Keratinocyte (primary cell): ENCODE data around the gene MTRF1. TPM values are rescaled to one million over a fixed set of nuclear protein-coding genes. Genes with fewer than 3 reads are reported as not detected.

Experiments
- DNase-seq: peaks from one replicate; pipeline ENCODE4 v3.0.0-alpha.2; 2011; ENCODE audit warnings: low read depth, missing footprints, low spot score
- FAIRE-seq: peaks from 2 replicates; lab custom pipeline; 2011; peaks lifted over from hg19 to GRCh38; lab: Jason Lieb, UNC
- H2AFZ ChIP-seq: 2 replicates; pipeline ENCODE4 v1.6.0; 2012; ENCODE audit warnings: low read length, control low read depth, inconsistent platforms; ENCODE audit not compliant: control insufficient read depth
- H3K27ac ChIP-seq: 2 replicates; pipeline ENCODE4 v1.5.1; 2011; ENCODE audit warnings: low read length; ENCODE audit not compliant: control insufficient read depth, insufficient read depth
- H3K27me3 ChIP-seq: 3 replicates; pipeline ENCODE4 v1.6.0; 2011; ENCODE audit warnings: low read length; ENCODE audit not compliant: control insufficient read depth, insufficient read depth; ENCODE audit errors: extremely low read depth
- H3K36me3 ChIP-seq, 2 experiments: 2 replicates in 1 of 2; 3 replicates in 1 of 2; pipeline ENCODE4 v1.5.1; 2011; ENCODE audit warnings: low read length in 2 of 2, mild to moderate bottlenecking in 1 of 2; ENCODE audit not compliant: control insufficient read depth in 2 of 2, insufficient read depth in 2 of 2; ENCODE audit errors: extremely low read depth in 1 of 2
- H3K4me1 ChIP-seq: 3 replicates; pipeline ENCODE4 v1.5.1; 2011; ENCODE audit warnings: low read length; ENCODE audit not compliant: control insufficient read depth, insufficient read depth; ENCODE audit errors: extremely low read depth
- H3K4me2 ChIP-seq: 3 replicates; pipeline ENCODE4 v1.6.0; 2011; ENCODE audit warnings: low read depth, low read length; ENCODE audit not compliant: control insufficient read depth, insufficient read depth; ENCODE audit errors: extremely low read depth
- H3K4me3 ChIP-seq, 3 experiments: fragments of 200-600 bp in 1 of 3; sonication (generic) in 1 of 3; 2 replicates in 2 of 3; 3 replicates in 1 of 3; pipeline ENCODE4 v1.5.1; 2011 to 2016; ENCODE audit warnings: low read length in 3 of 3, mild to moderate bottlenecking in 3 of 3, control low read depth in 2 of 3, inconsistent platforms in 1 of 3, low read depth in 1 of 3, mixed read lengths in 1 of 3, mixed run types in 1 of 3, moderate library complexity in 1 of 3; ENCODE audit not compliant: control insufficient read depth in 2 of 3, insufficient read depth in 2 of 3; ENCODE audit errors: extremely low read depth in 1 of 3
- H3K79me2 ChIP-seq: 2 replicates; pipeline ENCODE4 v1.6.0; 2012; ENCODE audit warnings: low read length; ENCODE audit not compliant: control insufficient read depth, insufficient read depth
- H3K9ac ChIP-seq: 3 replicates; pipeline ENCODE4 v1.6.0; 2011; ENCODE audit warnings: low read length; ENCODE audit not compliant: control insufficient read depth, insufficient read depth; ENCODE audit errors: extremely low read depth
- H3K9me1 ChIP-seq: 3 replicates; pipeline ENCODE4 v1.6.0; 2011; ENCODE audit warnings: low read length; ENCODE audit not compliant: control insufficient read depth, insufficient read depth; ENCODE audit errors: extremely low read depth
- H3K9me3 ChIP-seq: 2 replicates; pipeline ENCODE4 v1.5.1; 2012; ENCODE audit warnings: low read depth, low read length; ENCODE audit not compliant: control insufficient read depth
- H4K20me1 ChIP-seq: 3 replicates; pipeline ENCODE4 v1.6.0; 2011; ENCODE audit warnings: low read length; ENCODE audit not compliant: control insufficient read depth, insufficient read depth; ENCODE audit errors: extremely low read depth
- CTCF ChIP-seq, 3 experiments: IDR thresholded peaks in 1 of 3; conservative IDR thresholded peaks in 1 of 3; optimal IDR thresholded peaks in 1 of 3; 2 replicates in 2 of 3; 3 replicates in 1 of 3; pipeline versions ENCODE3 to v1.5.1; 2011; ENCODE audit warnings: low read length in 3 of 3, mild to moderate bottlenecking in 3 of 3, moderate library complexity in 2 of 3, control low read depth in 1 of 3, inconsistent platforms in 1 of 3; ENCODE audit not compliant: insufficient read depth in 2 of 3; ENCODE audit errors: extremely low read depth in 1 of 3
- EZH2 ChIP-seq: IDR thresholded peaks from one replicate; pipeline ENCODE4 v1.6.1; 2012; ENCODE audit warnings: inconsistent platforms, mild to moderate bottlenecking, low read length, moderate library complexity
- dilution Hi-C: fragments of 300-500 bp; cut with MboI; formaldehyde crosslinking; loops from one replicate; pipeline ENCODE4 v1.7.0; 2020; ENCODE audit warnings: low sequenced_read_pairs; ENCODE audit not compliant: extremely low pct_ligation_motif_present
- polyA minus RNA-seq, 3 experiments: library from RNA; depleted of rRNA, polyadenylated mRNA; stranded (reverse); fragments of >200 nt; gene quantifications; 1 replicate in 1 of 3; 2 replicates in 1 of 3; 3 replicates in 1 of 3; pipeline ENCODE4 v1.2.3, GENCODE V29; 2011
- polyA plus RNA-seq, 5 experiments: library from polyadenylated mRNA; depleted of rRNA in 3 of 5; stranded (reverse) in 3 of 5; stranded (forward) in 1 of 5; unstranded in 1 of 5; fragments of >200 nt; gene quantifications; 1 replicate in 1 of 5; 2 replicates in 3 of 5; 3 replicates in 1 of 5; pipeline versions ENCODE4 v1.2.1 to v1.2.3, GENCODE V29; 2011 to 2012; ENCODE audit warnings: missing spikeins in 2 of 5, low read depth in 1 of 5, low replicate concordance in 1 of 5

The MTRF1 gene
- polyA plus RNA-seq (9.1 to 16.9 TPM (median 12.1 TPM) in 3 replicates), polyA minus RNA-seq (1.1 to 11.7 TPM (median 6.0 TPM) in 3 replicates)
- 8.7 TPM for polyA plus RNA-seq (2011; ENCODE audit: low read depth)
- 4.9 and 11.3 TPM in 2 replicates for polyA plus RNA-seq (2011; cell fraction: cytosol; rRNA removed)
- 25.8 and 28.7 TPM in 2 replicates for polyA plus RNA-seq (2011; cell fraction: nucleus; rRNA removed)
- polyA plus RNA-seq (2012; ENCODE audit: low replicate concordance), result 6.8 and 7.4 TPM in 2 replicates
- polyA minus RNA-seq (2011; cell fraction: cytosol; rRNA and poly(A)+ RNA removed), result 3.8 TPM
- 5.4 and 10.2 TPM in 2 replicates for polyA minus RNA-seq (2011; cell fraction: nucleus; rRNA and poly(A)+ RNA removed)

GRCh38 chr13:41263261-41263971, at the start of gene MTRF1:
Gene MTRF1 (minus strand): TSS chr13:41263576. CDS start chr13:41260907, 2,669 bp downstream.
- Histone ChIP-seq H3K9me3 (peaks cover 2% of the 10 kb centered on the region), H2AFZ (peak within 1 kb of the TSS; percentile 98), H3K27me3 (no peaks in the 10 kb centered on the region), H3K4me2 (peak within 1 kb of the TSS; percentile 89), H3K4me3 (peak within 1 kb of the TSS; percentile 71 to 98 (median 91)), H3K9me1 (no peaks in the 10 kb centered on the region), H3K36me3 (no peaks in the 10 kb centered on the region), H3K79me2 (peaks cover 6% of the 10 kb centered on the region), H3K27ac (peak within 1 kb of the TSS; percentile 89), H3K9ac (peak within 1 kb of the TSS; percentile 91), H3K4me1 (peaks cover 21% of the 10 kb centered on the region), H4K20me1 (no peaks in the 10 kb centered on the region)
- DNase-seq, result no peak
- dilution Hi-C loops, result no loop called here
- peak; percentile 55 for FAIRE-seq
- no peak for TF ChIP-seq EZH2
- TF ChIP-seq CTCF (optimal IDR thresholded peaks at IDR 0.05 in 1 of 3, IDR thresholded peaks at IDR 0.05 in 1 of 3, conservative IDR thresholded peaks at IDR 0.05 in 1 of 3; ENCODE audit: extremely low read depth in 1 of 3, insufficient read depth in 2 of 3, low read length in 3 of 3), result no peak

DNA sequence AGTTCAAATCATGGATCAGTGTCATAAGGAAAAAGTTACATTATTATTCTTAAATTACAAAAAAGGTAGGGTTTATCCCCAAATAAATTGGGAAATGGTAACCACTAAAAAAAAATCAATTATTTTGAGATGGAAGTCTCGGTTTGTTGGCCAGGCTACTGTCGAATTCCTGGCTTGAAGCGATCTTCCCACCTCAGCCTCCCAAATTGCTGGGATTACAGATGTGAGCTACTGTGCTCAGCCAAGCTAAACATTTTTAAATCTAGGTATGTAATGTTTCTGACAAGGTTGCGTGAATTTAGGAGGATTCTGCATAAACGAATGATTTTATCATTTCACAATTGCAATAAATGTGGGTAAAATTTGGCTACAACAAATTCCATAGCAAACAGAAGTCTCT, 49.7 kb upstream of the MTRF1 start:
- H3K27me3 ChIP-seq, result no peaks in the 10 kb centered on the region
- no peaks in the 10 kb centered on the region for H3K9me3 ChIP-seq
- no peak for TF ChIP-seq EZH2
- no peak for TF ChIP-seq CTCF (optimal IDR thresholded peaks at IDR 0.05 in 1 of 3, IDR thresholded peaks at IDR 0.05 in 1 of 3, conservative IDR thresholded peaks at IDR 0.05 in 1 of 3; ENCODE audit: extremely low read depth in 1 of 3, insufficient read depth in 2 of 3, low read length in 3 of 3)
- peaks cover 20% of the 10 kb centered on the region for H3K4me1 ChIP-seq
- H3K9ac ChIP-seq, result peak overlapping the region; percentile 94
- H3K4me3 ChIP-seq, result peak overlapping the region; percentile 94 to 98 (median 97)
- no peaks in the 10 kb centered on the region for H3K9me1 ChIP-seq
- H3K36me3 ChIP-seq, result no peaks in the 10 kb centered on the region
- H3K4me2 ChIP-seq, result peak overlapping the region; percentile 79
- FAIRE-seq (no peak), DNase-seq (no peak)
- no peaks in the 10 kb centered on the region for H4K20me1 ChIP-seq
- H2AFZ ChIP-seq, result no peak overlapping the region
- peaks cover 68% of the 10 kb centered on the region for H3K79me2 ChIP-seq
- dilution Hi-C loops, result no loop called here
- peak overlapping the region; percentile 94 for H3K27ac ChIP-seq
